Muscle layer of colon (tissue), 2 donors: ENCODE results near the gene SLC50A1.

Source experiments
- H3K27ac ChIP-seq: one replicate; pipeline ENCODE4 v1.7.0; 2013; ENCODE audit warnings: low read depth, mild to moderate bottlenecking, low read length, moderate library complexity
- H3K27me3 ChIP-seq, 2 donors: one replicate each; pipeline ENCODE4 v1.7.0; 2013; ENCODE audit warnings: low read length in 2 of 2, mild to moderate bottlenecking in 2 of 2; ENCODE audit not compliant: insufficient read depth in 2 of 2, control insufficient read depth in 1 of 2
- H3K36me3 ChIP-seq: one replicate; pipeline ENCODE4 v1.7.0; 2013; ENCODE audit warnings: mild to moderate bottlenecking, low read length; ENCODE audit not compliant: insufficient read depth
- H3K4me1 ChIP-seq: one replicate; pipeline ENCODE4 v1.7.0; 2013; ENCODE audit warnings: mild to moderate bottlenecking, low read length; ENCODE audit not compliant: insufficient read depth
- H3K4me3 ChIP-seq, 2 donors: one replicate each; pipeline ENCODE4 v1.7.0; 2013; ENCODE audit warnings: low read length in 2 of 2, low read depth in 1 of 2, mild to moderate bottlenecking in 1 of 2, moderate library complexity in 1 of 2
- H3K9ac ChIP-seq: one replicate; pipeline ENCODE4 v1.7.0; 2013; ENCODE audit warnings: low read length
- H3K9me3 ChIP-seq: one replicate; pipeline ENCODE4 v1.7.0; 2013; ENCODE audit warnings: mild to moderate bottlenecking, low read length
- donor health status: abdominal sarcoma.
- donor health status: Adenocarcinoma of cecum.

The SLC50A1 gene

GRCh38 chr1:155174324-155175280 is 39.0 kb downstream of the SLC50A1 start:
- H3K36me3 ChIP-seq = peaks cover 8% of the 10 kb centered on the region
- H3K4me1 ChIP-seq = peaks cover 23% of the 10 kb centered on the region
- no peak overlapping the region for H3K27ac ChIP-seq
- peaks cover 0 to 23% of the 10 kb centered on the region in 2 donors for H3K27me3 ChIP-seq
- H3K9me3 ChIP-seq = no peaks in the 10 kb centered on the region
- H3K4me3 ChIP-seq = no peak overlapping the region
- H3K9ac ChIP-seq = no peak overlapping the region

GRCh38 chr1:155175281-155175926 is 39.8 kb downstream of the SLC50A1 start:
- H3K36me3 ChIP-seq = peaks cover under 1% of the 10 kb centered on the region
- H3K4me1 ChIP-seq = peaks cover 23% of the 10 kb centered on the region
- H3K9ac ChIP-seq = no peak overlapping the region
- no peak overlapping the region for H3K4me3 ChIP-seq
- H3K27me3 ChIP-seq = peaks cover 0 to 23% of the 10 kb centered on the region in 2 donors
- H3K27ac ChIP-seq = no peak overlapping the region
- H3K9me3 ChIP-seq = no peaks in the 10 kb centered on the region

- Histone ChIP-seq H3K4me3 (no peak overlapping the region), H3K36me3 (no peaks in the 10 kb centered on the region), H3K4me1 (peaks cover 23% of the 10 kb centered on the region), H3K27me3 (peaks cover 0 to 23% of the 10 kb centered on the region in 2 donors), H3K27ac (no peak overlapping the region), H3K9me3 (no peaks in the 10 kb centered on the region), H3K9ac (no peak overlapping the region)
Observed at GRCh38 chr1:155175927-155176371, 40.3 kb downstream of the SLC50A1 start.

GRCh38 chr1:155176544-155177071 is 41.0 kb downstream of the SLC50A1 start:
- H3K27ac ChIP-seq = no peak overlapping the region
- H3K27me3 ChIP-seq = peaks cover 0 to 23% of the 10 kb centered on the region in 2 donors
- H3K9ac ChIP-seq = no peak overlapping the region
- peaks cover 23% of the 10 kb centered on the region for H3K4me1 ChIP-seq
- no peaks in the 10 kb centered on the region for H3K36me3 ChIP-seq
- peak overlapping the region in 1 of 2 donors; percentile 32 for H3K4me3 ChIP-seq
- H3K9me3 ChIP-seq = no peaks in the 10 kb centered on the region

- no peaks in the 10 kb centered on the region for H3K36me3 ChIP-seq
- peaks cover 0 to 23% of the 10 kb centered on the region in 2 donors for H3K27me3 ChIP-seq
- no peak overlapping the region for H3K27ac ChIP-seq
- H3K9ac ChIP-seq = no peak overlapping the region
- peak overlapping the region in 1 of 2 donors; percentile 32 for H3K4me3 ChIP-seq
- peaks cover 17% of the 10 kb centered on the region for H3K4me1 ChIP-seq
- no peaks in the 10 kb centered on the region for H3K9me3 ChIP-seq
Observed at GRCh38 chr1:155177192-155177917, 41.7 kb downstream of the SLC50A1 start.

GRCh38 chr1:155177918-155178281 is 42.2 kb downstream of the SLC50A1 start:
- H3K27me3 ChIP-seq = peaks cover 0 to 23% of the 10 kb centered on the region in 2 donors
- H3K27ac ChIP-seq = no peak overlapping the region
- no peak overlapping the region for H3K4me3 ChIP-seq
- no peaks in the 10 kb centered on the region for H3K9me3 ChIP-seq
- no peaks in the 10 kb centered on the region for H3K36me3 ChIP-seq
- H3K9ac ChIP-seq = no peak overlapping the region
- H3K4me1 ChIP-seq = peaks cover 17% of the 10 kb centered on the region

- no peak overlapping the region for H3K4me3 ChIP-seq
- no peak overlapping the region for H3K9ac ChIP-seq
- no peaks in the 10 kb centered on the region for H3K9me3 ChIP-seq
- peaks cover 0 to 22% of the 10 kb centered on the region in 2 donors for H3K27me3 ChIP-seq
- H3K36me3 ChIP-seq = no peaks in the 10 kb centered on the region
- peaks cover 12% of the 10 kb centered on the region for H3K4me1 ChIP-seq
- no peak overlapping the region for H3K27ac ChIP-seq
Observed at GRCh38 chr1:155178441-155179111, 42.9 kb downstream of the SLC50A1 start.

GRCh38 chr1:155179112-155180031 is 43.7 kb downstream of the SLC50A1 start:
- Histone ChIP-seq H3K9ac (no peak overlapping the region), H3K36me3 (no peaks in the 10 kb centered on the region), H3K4me1 (peaks cover 11% of the 10 kb centered on the region), H3K9me3 (no peaks in the 10 kb centered on the region), H3K4me3 (no peak overlapping the region), H3K27me3 (peaks cover 0 to 14% of the 10 kb centered on the region in 2 donors), H3K27ac (no peak overlapping the region)

GRCh38 chr1:155181371-155182051 is 45.9 kb downstream of the SLC50A1 start:
- Histone ChIP-seq H3K36me3 (no peaks in the 10 kb centered on the region), H3K9ac (no peak overlapping the region), H3K27ac (no peak overlapping the region), H3K4me3 (no peak overlapping the region), H3K9me3 (no peaks in the 10 kb centered on the region), H3K27me3 (no peaks in the 10 kb centered on the region), H3K4me1 (peaks cover 9% of the 10 kb centered on the region)
